Measurements from ENCODE around the gene VRTN. TPM values are rescaled to one million over a fixed set of nuclear protein-coding genes. Genes with fewer than 3 reads are reported as not detected.

Gene VRTN
- not detected in 2 replicates for total RNA-seq
- long read RNA-seq: 0 reads

DNA sequence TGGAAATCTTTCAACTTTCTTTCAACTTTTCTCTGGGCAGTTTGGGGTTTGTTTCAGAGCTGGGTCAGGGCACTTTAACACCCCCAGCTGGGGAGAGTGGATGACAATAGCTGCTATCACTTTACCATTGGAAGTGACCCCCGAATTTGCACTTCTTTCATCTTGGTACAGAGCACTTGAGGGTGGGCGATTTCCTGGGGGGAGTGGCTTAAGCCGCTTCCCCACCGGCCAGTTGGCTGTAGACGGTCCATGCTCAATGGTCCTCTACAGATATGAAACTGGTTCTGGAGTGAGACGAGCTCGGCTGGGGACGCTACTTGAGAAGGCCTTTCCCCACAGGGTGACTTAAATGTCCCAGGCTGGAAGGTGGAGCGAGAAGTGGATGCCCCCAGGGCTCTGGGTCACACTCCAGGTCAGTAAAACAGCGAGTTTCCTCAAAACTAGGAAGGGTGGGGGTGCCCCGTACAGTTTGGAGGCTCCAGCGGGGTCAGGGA is at the start of gene VRTN:
VRTN (plus strand) TSS at position 231 of the 494 bp plus-strand sequence. CDS start 8,313 bp downstream, outside the sequence.
- H3K9me3 Mint-ChIP-seq: no peaks in the 10 kb centered on the region
- H3K27ac Mint-ChIP-seq (ENCODE audit: unreplicated experiment): no peak within 1 kb of the TSS
- no peak for DNase-seq (ENCODE audit: low read depth, low spot score)
- no peaks in the 10 kb centered on the region for H3K36me3 Mint-ChIP-seq (ENCODE audit: low read depth)
- TF ChIP-seq CTCF (conservative IDR thresholded peaks at IDR 0.05): no peak
- H3K27me3 Mint-ChIP-seq (ENCODE audit: low read depth): peaks cover 36% of the 10 kb centered on the region
- H3K4me1 Mint-ChIP-seq: no peaks in the 10 kb centered on the region
- no peak within 1 kb of the TSS for H3K4me3 Mint-ChIP-seq

GRCh38 chr14:74299061-74299545 is 49.2 kb upstream of the VRTN start:
- no peaks in the 10 kb centered on the region for H3K9me3 Mint-ChIP-seq
- peaks cover 7% of the 10 kb centered on the region for H3K36me3 Mint-ChIP-seq (ENCODE audit: low read depth)
- peak overlapping the region; percentile 45 for H3K4me3 Mint-ChIP-seq
- no peak for DNase-seq (ENCODE audit: low read depth, low spot score)
- no peak for TF ChIP-seq CTCF (conservative IDR thresholded peaks at IDR 0.05)
- H3K4me1 Mint-ChIP-seq: peaks cover 29% of the 10 kb centered on the region
- no peaks in the 10 kb centered on the region for H3K27me3 Mint-ChIP-seq (ENCODE audit: low read depth)
- peak overlapping the region; percentile 32 for H3K27ac Mint-ChIP-seq (ENCODE audit: unreplicated experiment)

- no peak for DNase-seq (ENCODE audit: low read depth, low spot score)
- Mint-ChIP-seq H3K4me3 (peak overlapping the region; percentile 98), H3K4me1 (peaks cover 29% of the 10 kb centered on the region), H3K9me3 (no peaks in the 10 kb centered on the region), H3K36me3 (ENCODE audit: low read depth) (peaks cover 7% of the 10 kb centered on the region), H3K27me3 (ENCODE audit: low read depth) (no peaks in the 10 kb centered on the region), H3K27ac (ENCODE audit: unreplicated experiment) (no peak overlapping the region)
- no peak for TF ChIP-seq CTCF (conservative IDR thresholded peaks at IDR 0.05)
Observed at GRCh38 chr14:74301594-74302151, 46.6 kb upstream of the VRTN start.

GRCh38 chr14:74302152-74302628 is 46.1 kb upstream of the VRTN start:
- Mint-ChIP-seq H3K4me3 (peak overlapping the region; percentile 98), H3K27ac (ENCODE audit: unreplicated experiment) (peak overlapping the region; percentile 63), H3K9me3 (no peaks in the 10 kb centered on the region), H3K36me3 (ENCODE audit: low read depth) (peaks cover 7% of the 10 kb centered on the region), H3K4me1 (peaks cover 29% of the 10 kb centered on the region), H3K27me3 (ENCODE audit: low read depth) (no peaks in the 10 kb centered on the region)
- peak; percentile 61 for TF ChIP-seq CTCF (conservative IDR thresholded peaks at IDR 0.05)
- no peak for DNase-seq (ENCODE audit: low read depth, low spot score)

GRCh38 chr14:74302634-74303569 is 45.4 kb upstream of the VRTN start, which contains the start of gene ABCD4:
TSS of gene ABCD4 (minus strand) at chr14:74302934. CDS start at chr14:74302912, 22 bp downstream.
- Mint-ChIP-seq H3K4me1 (peaks cover 29% of the 10 kb centered on the region), H3K36me3 (ENCODE audit: low read depth) (peaks cover 7% of the 10 kb centered on the region), H3K27me3 (ENCODE audit: low read depth) (no peaks in the 10 kb centered on the region), H3K27ac (ENCODE audit: unreplicated experiment) (peak within 1 kb of the TSS; percentile 63), H3K9me3 (no peaks in the 10 kb centered on the region), H3K4me3 (peak within 1 kb of the TSS; percentile 98)
- peak; percentile 61 for TF ChIP-seq CTCF (conservative IDR thresholded peaks at IDR 0.05)
- DNase-seq (ENCODE audit: low read depth, low spot score): peak; percentile 94
